Posterior vena cava (tissue), 2 donors: ENCODE measurements around the gene THEMIS. TPM values are rescaled to one million over a fixed set of nuclear protein-coding genes. Genes with fewer than 3 reads are reported as not detected.
"Not testable (repeated sequence)": the region's sequence is repeated elsewhere in the genome, so short reads cannot be mapped to it uniquely, and the experiment has no call there.

ENCODE experiments used
- DNase-seq: peaks from one replicate; pipeline ENCODE4 v3.0.0-alpha.2; 2020; ENCODE audit warnings: low spot score
- intact Hi-C, 2 donors: fragments of 100-400 bp; cut with DNase I; formaldehyde crosslinking; loops; one replicate each; pipeline versions ENCODE4 v1.14.1 to v1.14.2; 2022 to 2023
- total RNA-seq, 2 donors: library from RNA; stranded (reverse); fragmentation: NEBNext Ultra II Directional; extraction: Animal tissue kit (Norgen Biotek cat#: 25700); gene quantifications; one replicate each; pipeline ENCODE4 v1.2.1, GENCODE V29; 2021
- donor health status: DM: yes; HTN: yes; CAD: no.
- donor health status: DM: yes; HTN: yes; CAD: no.

THEMIS gene
- total RNA-seq, 2 donors from 2014 or later: 0.37 to 0.52 TPM

DNA sequence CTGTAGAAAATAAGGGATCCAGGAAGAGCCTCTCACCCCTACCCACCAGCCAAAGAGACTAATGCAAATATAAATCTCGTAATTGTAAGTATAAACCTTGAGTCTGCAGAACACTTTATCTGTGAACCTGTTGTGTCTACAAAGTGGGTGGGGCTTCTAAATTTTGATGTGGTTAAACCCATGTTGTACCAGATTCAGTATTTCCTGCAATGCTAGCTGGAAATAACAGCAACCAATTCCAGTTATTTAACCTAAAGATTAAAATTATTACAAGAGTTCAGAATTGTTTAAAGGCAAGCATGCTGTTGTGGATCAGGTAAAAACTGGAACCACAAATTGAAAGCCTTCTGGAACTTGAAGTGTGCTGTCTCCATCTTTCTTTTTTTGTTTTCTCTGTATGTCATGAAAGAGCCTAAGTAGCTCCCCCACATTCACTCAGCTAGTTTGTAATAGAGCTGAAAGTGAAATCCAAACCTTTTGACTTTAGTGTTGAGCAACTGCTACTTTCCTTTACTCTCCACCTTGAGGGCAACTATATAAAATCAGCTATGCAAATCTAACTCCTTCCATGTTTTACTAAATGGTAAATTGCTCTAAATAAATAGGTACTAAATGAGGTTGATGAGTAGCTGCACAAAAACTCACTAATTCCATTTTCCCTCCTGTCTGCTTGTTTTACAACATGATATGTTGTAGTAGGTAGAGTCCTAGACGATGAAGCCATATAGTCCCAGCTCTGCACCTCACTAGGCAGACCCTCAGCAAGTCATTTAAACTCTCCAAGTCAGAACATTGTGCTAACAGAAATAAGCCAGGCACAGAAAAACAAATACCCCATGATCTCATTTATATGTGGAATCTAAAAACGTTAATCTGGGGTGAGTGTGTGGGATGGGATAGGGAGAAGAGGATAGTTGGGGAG lies 17.9 kb upstream of the THEMIS start:
- DNase-seq: no peak
- intact Hi-C loops: no loop called here

GRCh38 chr6:127917766-127918165 lies 16.9 kb upstream of the THEMIS start:
- DNase-seq: no peak
- intact Hi-C loops: no loop called here

- intact Hi-C loops: no loop called here
- no peak for DNase-seq
Observed at GRCh38 chr6:127914240-127914639, 13.4 kb upstream of the THEMIS start.

GRCh38 chr6:127912914-127913313 lies 12.1 kb upstream of the THEMIS start:
- intact Hi-C loops: no loop called here

DNA sequence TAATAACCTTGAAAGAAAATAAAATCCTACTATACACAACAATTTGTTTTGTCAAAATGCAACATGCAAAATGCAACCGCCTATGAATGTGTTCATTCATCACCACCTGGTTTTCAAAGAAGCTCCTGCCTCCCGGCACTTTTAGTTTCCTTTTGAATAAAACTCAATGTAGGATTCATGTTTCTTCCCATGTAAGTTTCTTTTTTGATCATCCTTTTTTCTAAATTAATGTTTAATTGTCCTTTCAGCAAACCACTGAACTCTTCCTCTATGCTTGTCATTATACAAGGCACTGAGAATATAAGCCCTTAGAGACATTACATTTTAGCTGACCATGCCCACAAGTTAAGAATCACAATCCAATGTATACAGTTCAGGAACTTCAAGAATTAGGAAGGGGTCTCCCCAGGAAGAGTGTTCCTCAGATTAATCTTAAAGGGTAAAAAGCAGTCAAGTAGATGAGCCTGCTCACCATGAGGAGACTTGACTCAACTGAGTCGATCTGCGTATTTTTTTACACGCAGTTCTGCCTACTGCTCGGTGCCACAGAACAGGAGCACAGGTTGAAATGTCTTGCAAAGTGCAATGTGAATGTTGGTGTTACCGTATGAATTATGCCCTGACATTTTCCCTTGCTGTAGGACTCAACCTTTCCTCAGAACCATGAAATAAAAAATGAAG lies 7.2 kb upstream of the THEMIS start:
- no peak for DNase-seq
- intact Hi-C loops: no loop called here

More at GRCh38 chr6:127912914-127913313, 12.1 kb upstream of the THEMIS start:
- no peak for DNase-seq

DNA sequence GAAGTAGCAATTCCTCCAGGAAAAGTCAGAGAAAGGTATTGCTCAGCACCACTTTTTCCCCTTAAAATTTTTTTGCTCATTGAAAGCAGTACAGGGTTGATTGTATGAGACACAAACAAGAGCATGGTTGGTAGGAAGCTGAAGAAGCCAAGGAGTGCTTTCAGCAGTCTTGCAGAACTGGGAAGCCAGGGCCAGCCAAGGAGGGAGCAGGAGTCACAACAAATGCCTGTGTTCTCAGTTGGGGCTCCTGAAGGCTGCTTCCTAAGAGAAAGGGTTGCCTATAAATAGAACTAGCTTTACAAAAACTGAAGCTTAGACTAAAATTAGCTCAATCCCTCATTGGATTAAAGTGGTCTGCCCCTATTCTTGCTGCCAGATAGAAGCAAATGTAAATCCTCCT lies 3.3 kb upstream of the THEMIS start:
- intact Hi-C loops: no loop called here
- DNase-seq: no peak

GRCh38 chr6:127902933-127903332 lies 2.1 kb upstream of the THEMIS start:
- intact Hi-C loops: no loop called here
- no peak for DNase-seq

- intact Hi-C loops: no loop called here
Observed at GRCh38 chr6:127897484-127897883, 3.4 kb downstream of the THEMIS start.

DNA sequence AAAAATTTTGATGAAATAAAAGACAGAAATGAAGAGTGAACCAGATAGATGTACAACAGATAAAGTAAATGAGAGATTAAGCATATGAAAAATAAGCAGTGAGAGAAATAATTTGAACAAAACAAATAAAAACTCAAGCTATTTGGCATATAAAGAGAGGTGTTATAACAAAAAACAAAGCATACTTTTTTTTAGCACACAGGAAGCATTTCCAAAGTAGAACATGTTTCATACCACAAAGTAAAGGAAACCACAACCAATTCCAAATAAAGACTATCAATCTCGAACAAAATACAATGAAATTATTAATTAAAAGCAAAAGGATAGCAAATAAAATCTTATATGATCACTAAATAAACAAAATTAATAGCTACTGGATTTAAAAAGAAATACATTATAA lies 6.8 kb downstream of the THEMIS start:
- DNase-seq: no peak
- intact Hi-C loops: no loop called here

More at GRCh38 chr6:127897484-127897883, 3.4 kb downstream of the THEMIS start:
- DNase-seq: no peak

- intact Hi-C loops: no loop called here
Observed at GRCh38 chr6:127893541-127893940, 7.3 kb downstream of the THEMIS start.

GRCh38 chr6:127891731-127892326 lies 9.0 kb downstream of the THEMIS start:
- no peak for DNase-seq
- intact Hi-C loops: no loop called here

More at GRCh38 chr6:127893541-127893940, 7.3 kb downstream of the THEMIS start:
- no peak for DNase-seq

GRCh38 chr6:127886603-127887002 lies 14.3 kb downstream of the THEMIS start:
- intact Hi-C loops: no loop called here
- DNase-seq: no peak

- intact Hi-C loops: no loop called here
- DNase-seq: no peak
Observed at GRCh38 chr6:127884134-127884533, 16.7 kb downstream of the THEMIS start.

DNA sequence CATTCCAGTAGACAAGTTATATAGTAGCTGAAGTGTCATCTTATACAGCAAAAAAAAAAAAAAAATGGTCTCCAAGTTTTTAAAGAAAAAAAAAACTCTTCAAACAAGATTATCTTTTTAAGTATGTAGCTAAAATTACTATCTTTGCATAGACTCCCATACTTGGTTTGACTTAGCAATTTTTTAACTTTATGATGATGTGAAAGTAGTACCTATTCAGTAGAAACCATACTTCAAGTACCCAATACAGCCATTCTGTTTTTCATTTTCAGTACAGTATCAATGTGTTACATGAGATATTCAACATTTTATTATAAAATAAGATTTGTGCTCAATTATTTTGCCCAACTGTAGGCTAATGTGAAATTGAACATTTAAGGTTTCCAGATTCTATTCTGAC lies 18.9 kb downstream of the THEMIS start:
- intact Hi-C loops, DNase-seq: not testable (repeated sequence)

GRCh38 chr6:127880429-127880828 lies 20.4 kb downstream of the THEMIS start:
- no peak for DNase-seq
- intact Hi-C loops: no loop called here

- no peak for DNase-seq
- intact Hi-C loops: no loop called here
Observed at GRCh38 chr6:127879685-127880084, 21.2 kb downstream of the THEMIS start.

GRCh38 chr6:127878115-127878514 lies 22.7 kb downstream of the THEMIS start:
- DNase-seq: no peak
- intact Hi-C loops: no loop called here

DNA sequence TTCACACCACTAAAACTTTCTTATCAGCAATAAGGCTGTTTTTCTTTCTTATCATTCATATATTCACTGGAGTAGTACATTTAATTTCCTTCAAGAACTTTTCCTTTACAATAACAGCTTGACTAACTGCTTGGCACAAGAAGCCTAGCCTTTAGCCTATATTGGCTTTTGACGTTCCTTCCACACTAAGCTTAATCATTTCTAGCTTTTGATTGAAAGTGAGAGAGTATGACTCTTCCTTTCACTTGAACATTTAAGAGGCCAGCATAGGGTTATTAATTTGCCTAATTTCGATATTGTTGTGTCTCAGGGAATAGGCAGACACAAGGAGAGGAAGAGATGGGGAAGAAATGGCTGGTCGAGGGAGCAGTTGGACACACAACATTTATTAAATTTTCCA lies 23.6 kb downstream of the THEMIS start:
- intact Hi-C loops: no loop called here
- no peak for DNase-seq

DNA sequence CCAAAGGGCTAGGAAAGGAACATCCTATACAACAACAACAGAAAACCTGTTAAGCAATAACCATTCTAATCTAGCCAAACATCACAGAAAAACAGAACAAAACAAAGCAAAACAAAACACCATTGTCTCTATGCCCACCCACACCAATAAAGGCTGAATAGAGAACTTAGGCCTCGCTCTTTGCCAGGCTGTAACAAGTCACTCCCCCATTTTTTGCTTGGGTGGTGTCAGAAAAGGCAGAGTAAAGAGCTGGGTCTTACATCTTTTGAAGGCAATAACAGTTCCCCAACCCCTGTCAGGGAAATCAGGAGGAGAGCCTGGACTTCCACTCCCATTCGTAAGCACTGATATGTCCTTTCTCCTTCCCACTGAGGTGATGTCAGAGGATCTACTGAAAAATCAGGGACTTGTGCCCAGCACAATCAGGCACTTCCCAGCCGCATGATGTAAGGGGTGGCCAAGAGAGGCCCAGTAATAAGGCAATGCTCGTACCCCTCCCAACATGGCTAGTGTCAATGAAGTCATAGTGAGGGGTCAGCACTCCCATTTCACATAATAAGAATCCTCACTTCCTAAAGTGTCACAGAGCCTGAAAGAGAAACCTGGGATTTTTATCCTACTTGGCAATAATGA lies 31.0 kb downstream of the THEMIS start:
- DNase-seq: no peak
- intact Hi-C loops: no loop called here

GRCh38 chr6:127869183-127869582 lies 31.7 kb downstream of the THEMIS start:
- DNase-seq: no peak
- intact Hi-C loops: no loop called here
